IMR-90 (cell line): ENCODE measurements around the gene UPB1. TPM values are rescaled to one million over a fixed set of nuclear protein-coding genes. Genes with fewer than 3 reads are reported as not detected.

Experiments used
- ATAC-seq: fragments of 200-7000 bp; cut with Tn5 transposase; 2 replicates; pipeline ENCODE4 v1.9.1; 2020; ENCODE audit warnings: low read depth, mild to moderate bottlenecking, moderate library complexity
- BruUV-seq: library from RNA; stranded (reverse); fragments of 400-500 nt; replicated peaks from 2 replicates; lab custom pipeline; 2021; lab: Mats Ljungman, UMichigan
- CTCF ChIA-PET: fragments of 300-600 bp; formaldehyde crosslinking; extraction: SDS; loops from one replicate; lab custom pipeline; 2021; ENCODE audit warnings: antibody characterized with exemption; lab: Yijun Ruan, JAX
- POLR2A ChIA-PET: fragments of 300-600 bp; sonication (Branson Sonifier 250); formaldehyde crosslinking; loops from one replicate; lab custom pipeline; 2022; ENCODE audit warnings: antibody characterized with exemption; ENCODE audit not compliant: unreplicated experiment; lab: Charles Lee
- DNase-seq: peaks from one replicate; pipeline ENCODE4 v3.0.0; 2013
- H2AFZ ChIP-seq: replicated peaks from 2 replicates; pipeline ENCODE3; 2013; ENCODE audit warnings: low read length, mild to moderate bottlenecking; ENCODE audit not compliant: poor library complexity
- H2AK5ac ChIP-seq: 2 replicates; pipeline ENCODE4 v1.6.1; 2013; ENCODE audit warnings: low read depth, low read length, inconsistent platforms
- H2AK9ac ChIP-seq: replicated peaks from 2 replicates; pipeline ENCODE3; 2013; ENCODE audit warnings: mild to moderate bottlenecking, low read depth, low read length, moderate library complexity; ENCODE audit not compliant: poor library complexity
- H2BK120ac ChIP-seq: 2 replicates; pipeline ENCODE4 v1.6.1; 2013; ENCODE audit warnings: low read depth, low read length, inconsistent platforms
- H2BK15ac ChIP-seq: 3 replicates; pipeline ENCODE4 v1.6.1; 2013; ENCODE audit warnings: low read depth, low read length, inconsistent platforms
- H2BK20ac ChIP-seq: 2 replicates; pipeline ENCODE4 v1.6.1; 2013; ENCODE audit warnings: low read depth, mild to moderate bottlenecking, inconsistent platforms, low read length, moderate library complexity
- H2BK5ac ChIP-seq: 2 replicates; pipeline ENCODE4 v1.6.1; 2013; ENCODE audit warnings: mild to moderate bottlenecking, low read depth, low read length, inconsistent platforms; ENCODE audit not compliant: poor library complexity, severe bottlenecking
- H3K14ac ChIP-seq: replicated peaks from 2 replicates; pipeline ENCODE4 v1.6.1; 2013; ENCODE audit warnings: low read depth, low read length, inconsistent platforms
- H3K18ac ChIP-seq: 2 replicates; pipeline ENCODE4 v1.6.1; 2013; ENCODE audit warnings: low read depth, low read length, control low read depth
- H3K23ac ChIP-seq: 2 replicates; pipeline ENCODE4 v1.6.1; 2013; ENCODE audit warnings: low read depth, low read length, inconsistent platforms
- H3K27ac ChIP-seq: 2 replicates; pipeline ENCODE4 v1.5.1; 2013; ENCODE audit warnings: mild to moderate bottlenecking, control low read depth, low read length; ENCODE audit not compliant: insufficient read depth
- H3K27me3 ChIP-seq: 2 replicates; pipeline ENCODE4 v1.6.1; 2013; ENCODE audit warnings: low read length; ENCODE audit not compliant: control insufficient read depth, insufficient read depth
- H3K36me3 ChIP-seq: 2 replicates; pipeline ENCODE4 v1.6.1; 2013; ENCODE audit warnings: low read length, mixed read lengths; ENCODE audit not compliant: control insufficient read depth, insufficient read depth
- H3K4ac ChIP-seq: 2 replicates; pipeline ENCODE4 v1.6.1; 2013; ENCODE audit warnings: low read depth, low read length, inconsistent platforms
- H3K4me1 ChIP-seq: 2 replicates; pipeline ENCODE4 v1.6.1; 2013; ENCODE audit warnings: low read length, mixed read lengths; ENCODE audit not compliant: control insufficient read depth, insufficient read depth
- H3K4me2 ChIP-seq: 2 replicates; pipeline ENCODE4 v1.6.1; 2013; ENCODE audit warnings: low read depth, mild to moderate bottlenecking, control low read depth, low read length, moderate library complexity
- H3K4me3 ChIP-seq: 2 replicates; pipeline ENCODE4 v1.5.1; 2013; ENCODE audit warnings: low read depth, mild to moderate bottlenecking, control low read depth, low read length, moderate library complexity; ENCODE audit not compliant: insufficient read depth
- H3K56ac ChIP-seq: 2 replicates; pipeline ENCODE4 v1.6.1; 2013; ENCODE audit warnings: low read length, inconsistent platforms; ENCODE audit not compliant: insufficient read depth; ENCODE audit errors: extremely low read depth
- H3K79me1 ChIP-seq, 2 experiments: 2 replicates each; pipeline ENCODE4 v1.6.1; 2013; ENCODE audit warnings: low read length in 2 of 2, inconsistent platforms in 1 of 2, low read depth in 1 of 2
- H3K9ac ChIP-seq: 2 replicates; pipeline ENCODE4 v1.6.1; 2013; ENCODE audit warnings: low read depth, low read length, control low read depth
- H3K9me1 ChIP-seq: 2 replicates; pipeline ENCODE4 v1.6.1; 2013; ENCODE audit warnings: low read length, inconsistent platforms; ENCODE audit not compliant: insufficient read depth
- H3K9me3 ChIP-seq: 2 replicates; pipeline ENCODE4 v1.6.1; 2013; ENCODE audit warnings: low read length; ENCODE audit not compliant: control insufficient read depth, insufficient read depth
- H4K20me1 ChIP-seq: 2 replicates; pipeline ENCODE4 v1.6.1; 2013; ENCODE audit warnings: low read length, inconsistent platforms; ENCODE audit not compliant: insufficient read depth
- H4K5ac ChIP-seq: 2 replicates; pipeline ENCODE4 v1.6.1; 2013; ENCODE audit warnings: mild to moderate bottlenecking, low read depth, low read length, control low read depth
- H4K8ac ChIP-seq, 2 experiments: 2 replicates each; pipeline ENCODE4 v1.6.1; 2013; ENCODE audit warnings: low read depth in 2 of 2, low read length in 2 of 2, control low read depth in 1 of 2, inconsistent platforms in 1 of 2
- H4K91ac ChIP-seq: 2 replicates; pipeline ENCODE4 v1.6.1; 2013; ENCODE audit warnings: low read depth, low read length, inconsistent platforms; ENCODE audit not compliant: insufficient read depth
- BHLHE40 ChIP-seq: fragments of 150-350 bp; IDR thresholded peaks from 2 replicates; pipeline ENCODE4 v1.6.1; 2016; ENCODE audit warnings: mild to moderate bottlenecking, low read depth, low read length
- CEBPB ChIP-seq: IDR thresholded peaks from 2 replicates; pipeline ENCODE4 v1.6.1; 2012; ENCODE audit warnings: low read depth, low read length, improper control_type of control experiment
- CHD1 ChIP-seq: IDR thresholded peaks from 2 replicates; pipeline ENCODE4 v1.6.1; 2012; ENCODE audit warnings: low read depth, low read length, improper control_type of control experiment
- CTCF ChIP-seq: conservative IDR thresholded peaks from 2 replicates; pipeline ENCODE4 v1.5.1; 2012; ENCODE audit warnings: mild to moderate bottlenecking, low read depth, low read length, improper control_type of control experiment
- ELK1 ChIP-seq: fragments of 150-350 bp; IDR thresholded peaks from 2 replicates; pipeline ENCODE4 v1.6.1; 2016; ENCODE audit warnings: low read depth, mild to moderate bottlenecking, low read length, moderate library complexity, borderline replicate concordance
- FOS ChIP-seq: fragments of 150-350 bp; IDR thresholded peaks from 2 replicates; pipeline ENCODE4 v1.6.1; 2016; ENCODE audit warnings: low read depth, low read length
- MAFK ChIP-seq: IDR thresholded peaks from 2 replicates; pipeline ENCODE4 v1.6.1; 2012; ENCODE audit warnings: low read depth, low read length, improper control_type of control experiment
- MAZ ChIP-seq: IDR thresholded peaks from 2 replicates; pipeline ENCODE4 v1.6.1; 2012; ENCODE audit warnings: low read depth, mild to moderate bottlenecking, low read length, improper control_type of control experiment, moderate library complexity, borderline replicate concordance
- NFE2L2 ChIP-seq: fragments of 150-350 bp; IDR thresholded peaks from 2 replicates; pipeline ENCODE4 v1.6.1; 2016; ENCODE audit warnings: low read depth, mild to moderate bottlenecking, low read length
- POLR2A ChIP-seq: IDR thresholded peaks from 2 replicates; pipeline ENCODE4 v1.6.1; 2012; ENCODE audit warnings: mild to moderate bottlenecking, low read depth, low read length
- RAD21 ChIP-seq: IDR thresholded peaks from 2 replicates; pipeline ENCODE4 v1.6.1; 2012; ENCODE audit warnings: low read length, improper control_type of control experiment
- RCOR1 ChIP-seq: IDR thresholded peaks from 2 replicates; pipeline ENCODE4 v1.6.1; 2012; ENCODE audit warnings: mild to moderate bottlenecking, low read length, improper control_type of control experiment; ENCODE audit not compliant: insufficient replicate concordance
- RFX5 ChIP-seq: IDR thresholded peaks from 2 replicates; pipeline ENCODE4 v1.8.0; 2012; ENCODE audit warnings: low read depth, mild to moderate bottlenecking, low read length, moderate library complexity
- SMC3 ChIP-seq: fragments of 150-350 bp; IDR thresholded peaks from 2 replicates; pipeline ENCODE4 v1.6.1; 2016; ENCODE audit warnings: low read depth, mild to moderate bottlenecking, antibody characterized with exemption, low read length, moderate library complexity
- USF2 ChIP-seq: fragments of 150-350 bp; IDR thresholded peaks from 2 replicates; pipeline ENCODE4 v1.6.1; 2017; ENCODE audit warnings: mild to moderate bottlenecking, antibody characterized with exemption, low read length, low read depth
- WGBS, 2 experiments: methylation state at CpG; one replicate each; pipeline versions ENCODE4 v1.1.5 to v1.1.7; 2013; ENCODE audit warnings: missing lambda C conversion rate in 2 of 2; ENCODE audit not compliant: insufficient read length in 1 of 2; ENCODE audit errors: extremely low coverage in 2 of 2; 5-methylcytosine and 5-hydroxymethylcytosine counted together
- dilution Hi-C: fragments of 300-500 bp; cut with HindIII; formaldehyde crosslinking; loops from one replicate; pipeline ENCODE4 v1.14.3; 2018; ENCODE audit warnings: low sequenced_read_pairs; ENCODE audit not compliant: unreplicated experiment
- in situ Hi-C: fragments of 300-500 bp; cut with MboI; formaldehyde crosslinking; loops from 3 replicates; pipeline ENCODE4 v1.14.3; 2019; ENCODE audit warnings: low sequenced_read_pairs, inconsistent platforms, mixed read lengths
- intact Hi-C: fragments of 100-400 bp; cut with micrococcal nuclease; formaldehyde crosslinking; loops from 2 replicates; pipeline ENCODE4 v1.10.0; 2022
- polyA plus RNA-seq, 3 experiments: library from polyadenylated mRNA; depleted of rRNA; stranded (reverse); fragments of >200 nt; gene quantifications; 2 replicates each; pipeline ENCODE4 v1.2.3, GENCODE V29; 2012; ENCODE audit warnings: low replicate concordance in 1 of 3
- total RNA-seq: library from RNA; depleted of rRNA; stranded (reverse); fragments of >200 nt; gene quantifications from 2 replicates; pipeline ENCODE4 v1.2.3, GENCODE V29; 2012

Gene UPB1
- total and polyA plus RNA-seq, 2 of the 4 experiments (the other 2 are of a cell fraction): under 0.01 to 0.02 TPM

GRCh38 chr22:24559471-24559870, 64.3 kb downstream of the UPB1 start:
- H2BK15ac ChIP-seq: no peak overlapping the region
- no peak overlapping the region for H2AK5ac ChIP-seq
- H3K4me2 ChIP-seq: no peak overlapping the region
- no peak overlapping the region for H2AK9ac ChIP-seq
- no peak overlapping the region for H3K27ac ChIP-seq
- H4K8ac ChIP-seq: no peak overlapping the region
- peaks cover 27% of the 10 kb centered on the region for H3K36me3 ChIP-seq
- POLR2A ChIA-PET: no interaction called here
- H3K79me1 ChIP-seq: peaks cover 17 to 68% of the 10 kb centered on the region in 2 experiments
- peaks cover 2% of the 10 kb centered on the region for H3K4me1 ChIP-seq
- H2AFZ ChIP-seq: no peak overlapping the region
- BruUV-seq: no TSS peak
- no peak overlapping the region for H3K23ac ChIP-seq
- DNase-seq (no peak), ATAC-seq (no peak)
- dilution Hi-C loops: no loop called here
- no peak overlapping the region for H3K4me3 ChIP-seq
- H2BK20ac ChIP-seq: no peak overlapping the region
- H3K18ac ChIP-seq: no peak overlapping the region
- in situ Hi-C loops: no loop called here
- no peak for TF ChIP-seq POLR2A
- no peak for TF ChIP-seq SMC3
- no peak for TF ChIP-seq MAZ
- TF ChIP-seq CTCF: no peak
- no peak for TF ChIP-seq ELK1
- no peak for TF ChIP-seq CHD1
- no peak for TF ChIP-seq RFX5
- no peak for TF ChIP-seq RCOR1
- no peak for TF ChIP-seq BHLHE40
- no peak for TF ChIP-seq USF2
- TF ChIP-seq NFE2L2: no peak
- TF ChIP-seq CEBPB: no peak
- TF ChIP-seq RAD21: no peak
- no peak for TF ChIP-seq FOS
- TF ChIP-seq MAFK: no peak
- CTCF ChIA-PET: interaction anchor here (0.6 kb wide), 1 partner anchor 57 kb away, joined by 3 read pairs; no protein-coding TSS in a partner anchor
- H3K9me3 ChIP-seq: no peaks in the 10 kb centered on the region
- no peaks in the 10 kb centered on the region for H3K27me3 ChIP-seq
- intact Hi-C loops: no loop called here
- H4K20me1 ChIP-seq: peaks cover 52% of the 10 kb centered on the region
- H4K91ac ChIP-seq: no peak overlapping the region
- no peak overlapping the region for H4K5ac ChIP-seq
- H3K9ac ChIP-seq: no peak overlapping the region
- H3K56ac ChIP-seq: no peak overlapping the region
- H3K4ac ChIP-seq: no peak overlapping the region
- peaks cover 5% of the 10 kb centered on the region; the same call in 1 of the 2 replicates for H3K9me1 ChIP-seq
- no peak overlapping the region for H3K14ac ChIP-seq
- no peak overlapping the region for H2BK120ac ChIP-seq
- 88% methylated on average over 2 of the region's 4 CpGs; no CpG with 5 or more reads in 1 of the 2 experiments for WGBS, 2 experiments
- no peak overlapping the region for H2BK5ac ChIP-seq
